Neural cell (in vitro differentiated cells): ENCODE results near the gene NFXL1. TPM values are rescaled to one million over a fixed set of nuclear protein-coding genes. Genes with fewer than 3 reads are reported as not detected.

ENCODE experiments used
- H2AFZ ChIP-seq: fragments of 200-600, 300-800 bp; sonication (generic), shearing (Covaris generic); 2 replicates; pipeline ENCODE4 v1.6.0; 2014; ENCODE audit warnings: low read depth, mild to moderate bottlenecking, antibody characterized with exemption, low read length, moderate library complexity
- H3F3A ChIP-seq: fragments of 200-600 bp; shearing (Covaris generic); 2 replicates; pipeline ENCODE4 v1.6.1; 2016; ENCODE audit warnings: mild to moderate bottlenecking, moderate library complexity, mixed read lengths, antibody characterized with exemption, low read length; ENCODE audit not compliant: insufficient read depth, poor library complexity, severe bottlenecking
- H3K27ac ChIP-seq: fragments of 200-600, 300-800 bp; sonication (generic), shearing (Covaris generic); 2 replicates; pipeline ENCODE4 v1.5.1; 2014; ENCODE audit warnings: mild to moderate bottlenecking, low read length, moderate library complexity
- H3K27me3 ChIP-seq: fragments of 300-800, 200-600 bp; sonication (generic), shearing (Covaris generic); 2 replicates; pipeline ENCODE4 v1.6.0; 2014; ENCODE audit warnings: mild to moderate bottlenecking, low read depth, low read length, moderate library complexity; ENCODE audit not compliant: insufficient read depth
- H3K36me3 ChIP-seq: fragments of 300-800, 200-600 bp; sonication (generic), shearing (Covaris generic); 2 replicates; pipeline ENCODE4 v1.5.1; 2014; ENCODE audit warnings: mild to moderate bottlenecking, antibody characterized with exemption, low read length, moderate library complexity; ENCODE audit not compliant: insufficient read depth
- H3K4me2 ChIP-seq: fragments of 300-800, 200-600 bp; sonication (generic), shearing (Covaris generic); 2 replicates; pipeline ENCODE4 v1.6.0; 2014; ENCODE audit warnings: mild to moderate bottlenecking, low read length
- H3K4me3 ChIP-seq: fragments of 300-800, 200-600 bp; sonication (generic), shearing (Covaris generic); 2 replicates; pipeline ENCODE4 v1.5.1; 2014; ENCODE audit warnings: mild to moderate bottlenecking, low read length, moderate library complexity
- H3K79me2 ChIP-seq: fragments of 200-600 bp; shearing (Covaris generic); replicated peaks from 2 replicates; pipeline ENCODE4 v1.6.0; 2014; ENCODE audit warnings: mild to moderate bottlenecking, low read length, moderate library complexity; ENCODE audit not compliant: insufficient read depth
- H3K9ac ChIP-seq: fragments of 300-800, 200-600 bp; sonication (generic), shearing (Covaris generic); 2 replicates; pipeline ENCODE4 v1.6.1; 2016; ENCODE audit warnings: mild to moderate bottlenecking, low read length, mixed read lengths
- H3K9me2 ChIP-seq: fragments of 200-600 bp; shearing (Covaris generic); 2 replicates; pipeline ENCODE4 v1.6.1; 2016; ENCODE audit warnings: mild to moderate bottlenecking, low read length, mixed read lengths; ENCODE audit not compliant: insufficient read depth
- H3K9me3 ChIP-seq: fragments of 200-600, 300-800 bp; sonication (generic), shearing (Covaris generic); 2 replicates; pipeline ENCODE4 v1.6.1; 2016; ENCODE audit warnings: mild to moderate bottlenecking, mixed run types, low read length, moderate library complexity, mixed read lengths
- H4K20me1 ChIP-seq: fragments of 200-600 bp; shearing (Covaris generic); 2 replicates; pipeline ENCODE4 v1.6.1; 2016; ENCODE audit warnings: mild to moderate bottlenecking, mixed run types; ENCODE audit not compliant: insufficient read depth
- CTCF ChIP-seq: fragments of 450-650 bp; IDR thresholded peaks from 2 replicates; pipeline ENCODE4 v1.5.1; 2014; ENCODE audit warnings: antibody characterized with exemption, mild to moderate bottlenecking, moderate library complexity; ENCODE audit not compliant: poor library complexity, severe bottlenecking
- EP300 ChIP-seq: fragments of 450-650 bp; conservative IDR thresholded peaks from 2 replicates; pipeline ENCODE4 v1.6.1; 2014; ENCODE audit warnings: antibody characterized with exemption, mild to moderate bottlenecking, moderate library complexity; ENCODE audit not compliant: poor library complexity, severe bottlenecking
- EZH2 ChIP-seq: fragments of 200-600, 300-800 bp; shearing (Covaris generic), sonication (generic); IDR thresholded peaks from 2 replicates; pipeline ENCODE4 v1.6.1; 2014; ENCODE audit warnings: antibody characterized with exemption, low read length, borderline replicate concordance, mild to moderate bottlenecking; ENCODE audit not compliant: insufficient read depth, poor library complexity, severe bottlenecking
- MXI1 ChIP-seq: fragments of 450-650 bp; conservative IDR thresholded peaks from 2 replicates; pipeline ENCODE4 v1.6.1; 2014; ENCODE audit warnings: antibody characterized with exemption, mild to moderate bottlenecking; ENCODE audit not compliant: poor library complexity, severe bottlenecking
- POLR2AphosphoS5 ChIP-seq: IDR thresholded peaks from 2 replicates; pipeline ENCODE4 v1.6.1; 2012
- RAD21 ChIP-seq: fragments of 450-650 bp; conservative IDR thresholded peaks from 2 replicates; pipeline ENCODE4 v1.6.1; 2014; ENCODE audit warnings: antibody characterized with exemption, mild to moderate bottlenecking, moderate library complexity
- REST ChIP-seq: IDR thresholded peaks from 2 replicates; pipeline ENCODE4 v1.6.1; 2012; ENCODE audit warnings: borderline replicate concordance
- SMC3 ChIP-seq: fragments of 450-650 bp; conservative IDR thresholded peaks from 2 replicates; pipeline ENCODE4 v1.6.1; 2014; ENCODE audit warnings: antibody characterized with exemption, mild to moderate bottlenecking, moderate library complexity; ENCODE audit not compliant: poor library complexity
- TAF1 ChIP-seq: IDR thresholded peaks from 2 replicates; pipeline ENCODE4 v1.6.1; 2012; ENCODE audit warnings: low read depth
- polyA minus RNA-seq: library from RNA; depleted of rRNA, polyadenylated mRNA; stranded (reverse); fragments of >200 nt; gene quantifications from 2 replicates; pipeline ENCODE4 v1.2.3, GENCODE V29; 2014
- polyA plus RNA-seq: library from polyadenylated mRNA; depleted of rRNA; stranded (reverse); fragments of >200 nt; gene quantifications from 2 replicates; pipeline ENCODE4 v1.2.3, GENCODE V29; 2014

NFXL1 gene
- 15.8 and 17.6 TPM in 2 replicates for polyA plus RNA-seq
- polyA minus RNA-seq: 26.3 and 37.6 TPM in 2 replicates

GRCh38 chr4:47914220-47914925 is at the start of gene NFXL1:
NFXL1 (minus strand) TSS chr4:47914583; CDS start chr4:47914203, 380 bp downstream.
- Histone ChIP-seq H3K9me3 (no peaks in the 10 kb centered on the region), H3K36me3 (no peaks in the 10 kb centered on the region), H3K4me3 (peak within 1 kb of the TSS; percentile 99), H3F3A (no peaks in the 10 kb centered on the region), H3K27ac (peak within 1 kb of the TSS; percentile 88), H2AFZ (peak within 1 kb of the TSS; percentile 78), H3K79me2 (peaks cover 13% of the 10 kb centered on the region), H4K20me1 (no peaks in the 10 kb centered on the region), H3K27me3 (no peaks in the 10 kb centered on the region), H3K9ac (peak within 1 kb of the TSS; percentile 90), H3K9me2 (no peaks in the 10 kb centered on the region), H3K4me2 (peak within 1 kb of the TSS; percentile 87)
- TF ChIP-seq EP300: peak; percentile 38
- TF ChIP-seq EZH2: no peak
- peak; percentile 92 for TF ChIP-seq MXI1
- peak; percentile 80 for TF ChIP-seq TAF1
- TF ChIP-seq RAD21: no peak
- TF ChIP-seq REST: peak; percentile 43
- peak; percentile 89 for TF ChIP-seq POLR2AphosphoS5

GRCh38 chr4:47954677-47955076 is 40.3 kb upstream of the NFXL1 start:
- H3K9me3 ChIP-seq: no peaks in the 10 kb centered on the region
- no peak overlapping the region for H3K4me2 ChIP-seq
- H3K9me2 ChIP-seq: no peaks in the 10 kb centered on the region

More at GRCh38 chr4:47954677-47955076, 40.3 kb upstream of the NFXL1 start:
- H3K79me2 ChIP-seq: no peaks in the 10 kb centered on the region
- H2AFZ ChIP-seq: no peak overlapping the region
- no peak overlapping the region for H3K4me3 ChIP-seq
- no peak overlapping the region for H3K9ac ChIP-seq
- H3K27ac ChIP-seq: no peak overlapping the region
- H3F3A ChIP-seq: no peaks in the 10 kb centered on the region
- H3K27me3 ChIP-seq: no peaks in the 10 kb centered on the region
- H3K36me3 ChIP-seq: no peaks in the 10 kb centered on the region
- H4K20me1 ChIP-seq: no peaks in the 10 kb centered on the region
- TF ChIP-seq EP300 (no peak), CTCF (no peak), SMC3 (no peak), RAD21 (no peak), POLR2AphosphoS5 (no peak), REST (no peak), EZH2 (no peak), MXI1 (no peak), TAF1 (no peak)
